Astrocyte of the hippocampus (primary cell): ENCODE measurements around the gene SLC24A3.

ENCODE experiments used
- DNase-seq: peaks from one replicate; pipeline ENCODE4 v3.0.0; 2011; ENCODE audit warnings: low read depth, low spot score

SLC24A3 gene

DNA sequence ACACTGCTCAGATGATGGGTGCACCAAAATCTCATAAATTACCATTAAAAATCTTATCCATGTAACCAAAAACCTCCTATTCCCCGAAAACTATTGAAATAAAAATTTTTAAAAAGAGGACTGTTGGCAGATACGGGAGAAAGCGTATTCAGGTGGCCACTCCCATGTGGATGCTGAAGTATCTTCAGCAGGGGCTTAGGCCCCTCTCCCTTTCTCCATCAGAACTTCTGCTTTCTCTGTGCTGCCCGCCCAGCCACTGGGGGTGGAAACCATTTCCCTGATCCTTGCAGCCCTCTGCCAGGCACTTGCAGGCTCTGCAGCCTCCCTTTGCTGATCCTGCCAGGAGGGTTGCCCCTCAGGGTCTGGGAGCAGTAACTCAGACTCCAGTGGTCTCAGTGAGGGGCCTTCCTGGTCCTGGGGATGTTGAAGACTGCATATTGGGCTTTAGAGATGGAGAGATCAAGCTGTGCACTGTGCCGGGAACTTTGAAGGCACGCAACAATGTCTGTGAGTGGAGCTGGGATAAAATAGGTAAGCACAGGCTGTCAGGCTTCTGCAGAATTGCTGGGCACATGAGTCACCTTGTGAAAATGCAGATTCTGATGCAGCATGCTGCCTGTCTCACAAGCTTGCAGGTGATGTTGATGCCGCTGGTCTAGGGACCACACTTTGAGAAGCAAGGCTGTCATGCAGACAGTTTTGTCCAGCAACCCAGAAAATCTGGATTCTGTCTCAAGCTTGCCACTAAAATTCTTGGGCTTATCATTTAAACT lies 59.6 kb downstream of the SLC24A3 start:
- no peak for DNase-seq

DNA sequence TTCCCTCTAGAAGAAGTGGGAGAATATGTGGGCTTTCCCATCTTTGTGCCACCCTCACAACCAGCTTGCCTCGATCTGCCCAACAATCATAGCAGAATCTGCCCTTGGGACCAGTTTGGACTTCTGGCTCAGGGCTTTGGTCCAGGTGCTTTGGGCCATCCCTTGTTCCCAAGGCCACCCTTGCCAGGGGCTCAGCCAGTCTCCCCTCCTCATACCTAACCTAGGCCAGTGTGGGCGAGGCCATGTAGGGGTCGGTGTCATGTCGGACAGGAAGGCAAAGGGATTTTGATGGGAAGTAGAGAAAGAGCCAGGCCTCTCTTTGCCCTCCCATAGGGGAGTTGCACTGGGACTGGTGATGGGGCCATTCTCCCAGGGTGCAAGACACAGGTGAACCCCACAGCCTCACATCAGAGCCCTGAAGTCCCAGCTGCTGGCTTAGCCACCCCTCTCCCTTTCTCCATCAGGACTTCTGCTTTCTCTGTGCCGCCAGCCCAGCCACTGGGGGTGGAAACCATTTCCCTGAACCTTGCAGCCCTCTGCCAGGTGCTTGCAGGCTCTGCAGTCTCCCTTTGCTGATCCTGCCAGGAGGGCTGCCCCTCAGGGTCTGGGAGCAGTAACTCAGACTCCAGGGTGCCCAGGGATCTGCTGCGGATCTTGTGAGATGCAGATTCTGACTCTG lies 60.7 kb downstream of the SLC24A3 start:
- DNase-seq, result no peak

DNA sequence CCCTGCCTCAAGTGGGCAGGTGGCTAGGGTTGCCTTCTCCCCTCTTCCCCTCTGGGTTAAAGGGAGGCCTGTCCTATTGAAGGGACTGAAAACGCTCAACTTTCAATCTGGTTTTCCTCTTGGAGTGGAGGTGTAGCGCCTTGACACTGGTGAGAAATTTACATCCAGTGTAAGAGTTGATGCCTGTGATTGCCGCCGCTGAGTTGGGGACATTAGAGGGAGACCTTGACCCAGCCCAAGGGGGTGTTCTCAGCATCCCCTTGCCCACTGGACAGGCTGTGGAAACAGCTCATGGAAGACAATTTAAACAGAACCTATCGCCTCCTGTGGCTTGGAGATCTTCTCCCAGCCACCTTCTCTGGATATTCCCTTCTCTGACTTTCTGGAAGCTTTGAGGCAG lies 61.6 kb downstream of the SLC24A3 start:
- DNase-seq, result no peak

DNA sequence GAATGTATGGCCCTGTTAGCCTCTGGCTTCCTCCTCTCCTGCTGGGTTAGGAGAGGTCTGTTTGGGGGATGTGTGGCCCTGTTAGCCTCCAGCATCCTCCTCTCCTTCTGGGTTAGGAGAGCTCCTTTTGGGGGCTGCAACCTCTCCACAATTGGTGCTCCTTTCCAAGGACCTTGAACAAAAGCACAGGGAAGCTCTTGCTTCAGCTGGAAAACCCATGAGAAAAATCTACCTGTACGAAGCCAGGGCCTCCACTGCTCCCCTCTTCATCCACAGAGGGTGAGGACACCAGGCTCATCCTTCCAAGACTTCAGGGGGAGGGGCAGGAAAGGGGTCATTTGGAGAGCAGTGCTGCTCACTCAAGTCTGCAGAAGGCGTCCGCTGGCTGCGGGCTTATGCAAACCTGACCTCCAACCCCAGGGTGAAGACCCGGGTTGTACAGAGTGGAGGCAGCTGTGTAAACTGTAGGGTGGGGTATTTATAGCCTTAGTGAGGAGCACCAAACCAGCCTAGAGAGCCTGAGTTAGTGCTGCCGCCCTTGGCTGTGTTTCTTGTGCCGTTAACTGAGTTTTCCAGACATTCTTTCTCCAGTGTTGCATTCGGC lies 62.1 kb downstream of the SLC24A3 start:
- no peak for DNase-seq

DNA sequence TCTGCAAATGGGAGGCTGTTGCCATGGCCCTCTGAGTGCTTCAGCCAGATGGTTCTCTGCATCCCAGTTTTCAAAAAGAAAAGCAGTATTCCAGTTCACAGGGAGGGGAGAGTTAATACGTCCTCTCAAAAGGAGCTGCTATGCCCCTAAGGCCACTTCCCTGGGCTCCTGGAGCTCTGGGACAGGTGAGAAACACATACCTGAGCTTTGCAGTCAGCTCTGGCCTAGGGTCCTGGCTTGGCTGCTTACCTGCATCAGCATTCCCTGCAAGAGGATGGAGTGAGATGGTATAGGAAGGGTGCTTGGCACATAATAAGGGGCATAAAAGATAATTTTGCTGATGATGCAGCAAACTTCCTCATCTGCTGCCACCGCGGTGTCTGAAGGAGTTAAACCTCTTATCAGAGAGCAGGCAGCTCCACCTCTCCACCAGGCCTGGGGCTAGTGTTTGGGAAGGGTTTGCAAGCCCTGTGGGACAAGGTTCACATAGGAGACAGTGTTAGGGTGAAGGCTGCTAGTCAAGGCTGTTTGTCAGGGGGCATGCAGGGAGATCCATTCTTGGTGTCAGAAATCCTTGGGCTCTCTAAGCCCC lies 62.7 kb downstream of the SLC24A3 start:
- DNase-seq, result no peak

DNA sequence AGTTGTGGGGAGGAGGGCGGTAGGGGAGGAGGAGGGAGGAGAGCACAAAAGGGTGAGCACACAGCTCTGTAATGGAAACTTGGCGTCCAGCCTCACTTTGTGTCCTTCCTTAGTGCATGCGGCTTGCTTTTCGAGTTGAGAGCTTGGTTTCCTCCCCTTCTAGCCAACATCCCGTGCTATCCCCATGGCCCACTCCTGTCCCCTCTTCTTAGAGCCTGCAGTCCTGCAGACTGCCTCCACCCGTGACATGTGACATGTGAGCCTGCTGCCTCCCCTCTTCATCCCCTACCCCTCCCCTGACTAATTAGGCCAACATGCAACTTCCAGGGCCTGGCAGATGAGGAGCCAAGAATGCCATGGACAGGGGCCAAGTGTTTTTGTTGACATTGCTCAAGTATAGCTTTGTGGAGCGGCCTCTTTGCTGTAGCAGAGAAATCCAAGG lies 63.2 kb downstream of the SLC24A3 start:
- peak; percentile 60 for DNase-seq

DNA sequence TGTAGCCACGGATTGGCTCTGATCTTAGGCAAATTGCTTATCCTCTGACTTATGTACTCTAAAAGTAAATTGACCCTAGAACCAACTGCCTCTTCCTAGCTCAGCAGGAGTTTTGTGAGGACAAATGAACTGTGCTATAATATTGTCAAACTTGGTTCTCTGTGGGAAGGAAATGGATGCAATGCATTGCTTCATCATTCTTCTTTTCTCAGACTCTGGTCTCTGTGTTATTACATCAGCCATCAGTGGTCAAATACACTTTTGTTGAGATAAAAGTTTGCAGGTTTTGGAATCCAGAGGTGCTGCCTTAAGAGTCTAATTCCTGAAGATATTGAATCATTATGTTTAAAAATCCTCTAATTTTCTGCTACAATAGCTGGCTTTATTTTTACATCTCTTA lies 64.9 kb downstream of the SLC24A3 start:
- DNase-seq, result no peak

DNA sequence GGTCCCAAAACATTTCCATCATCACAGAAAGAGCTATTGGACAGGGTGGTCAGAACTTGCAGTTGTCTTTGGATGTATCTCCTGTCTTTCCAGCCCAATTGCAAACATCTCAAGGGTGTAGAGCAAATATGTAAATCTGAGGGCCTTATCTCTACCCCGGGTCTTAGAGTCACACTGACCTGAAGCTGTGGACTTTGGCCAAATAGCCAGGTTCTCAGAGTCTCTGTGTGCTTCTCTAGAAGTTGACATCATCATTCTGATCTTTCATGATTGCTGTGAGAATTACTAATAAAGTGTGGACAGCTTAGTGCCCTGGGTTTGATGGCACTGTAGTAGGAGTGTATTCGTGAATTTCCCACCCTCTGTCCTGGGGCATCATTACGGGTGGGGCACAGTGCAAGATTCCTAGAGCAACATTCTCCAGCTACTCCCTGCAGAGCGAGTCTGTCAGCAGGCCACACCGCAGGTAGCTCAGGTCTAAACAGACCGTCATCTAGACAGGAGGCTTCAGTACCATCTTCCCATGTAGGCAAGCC lies 71.1 kb downstream of the SLC24A3 start:
- DNase-seq, result no peak

DNA sequence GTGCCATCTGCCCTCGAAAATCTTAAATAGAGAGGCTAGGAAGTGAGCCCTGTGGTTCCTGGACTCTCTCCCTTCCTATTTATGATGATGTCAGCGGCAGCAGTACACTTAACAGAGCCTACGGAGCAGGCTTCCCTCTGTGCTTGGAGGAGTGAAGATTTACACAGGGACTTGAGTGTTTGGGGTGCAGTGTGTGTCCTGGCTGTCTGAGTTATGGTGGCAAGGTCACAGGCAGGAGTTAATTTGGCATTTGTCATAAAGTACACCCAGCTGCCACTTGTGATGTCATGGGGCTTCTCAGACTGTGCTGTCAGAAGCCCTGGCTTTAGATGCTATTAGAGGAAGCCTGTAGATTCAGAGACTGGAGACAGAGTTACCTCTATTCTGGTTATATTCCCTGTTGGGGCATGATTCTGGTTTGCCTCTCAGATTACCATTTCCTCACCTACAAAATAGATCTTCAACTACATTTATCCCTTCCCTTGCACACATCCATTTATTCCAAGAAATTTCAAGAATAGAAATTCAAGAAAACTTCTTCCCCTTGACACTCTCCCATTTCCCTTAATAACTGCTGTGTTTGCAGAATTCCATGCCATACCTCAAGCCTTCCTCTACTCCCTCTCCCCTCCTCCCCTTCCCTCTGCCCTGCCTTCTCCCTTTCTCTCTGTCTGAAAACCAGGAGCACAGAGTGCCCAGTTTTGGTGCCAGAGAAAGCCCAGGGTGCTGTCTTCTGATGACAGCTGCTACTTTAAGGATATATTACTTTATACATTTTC lies 72.1 kb downstream of the SLC24A3 start:
- DNase-seq, result no peak

DNA sequence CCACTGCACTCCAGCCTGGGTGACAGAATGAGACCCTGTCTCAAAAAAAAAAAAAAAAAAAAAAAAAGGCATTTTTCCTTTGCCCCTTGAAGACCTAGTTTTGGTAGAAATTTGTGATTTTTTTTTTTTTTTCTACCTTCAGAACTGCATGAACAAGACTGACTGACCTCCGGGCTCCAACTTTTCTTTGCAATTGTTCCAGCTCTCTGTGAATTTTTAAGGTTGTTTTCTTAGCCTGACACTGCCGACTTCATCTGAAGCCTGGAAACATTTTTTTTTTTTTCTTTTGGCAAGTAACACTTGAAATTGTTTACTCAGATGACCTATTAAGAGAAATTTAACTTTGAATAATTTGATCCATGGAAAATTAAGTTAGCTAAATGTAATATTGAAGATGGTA lies 73.0 kb downstream of the SLC24A3 start:
- no peak for DNase-seq

DNA sequence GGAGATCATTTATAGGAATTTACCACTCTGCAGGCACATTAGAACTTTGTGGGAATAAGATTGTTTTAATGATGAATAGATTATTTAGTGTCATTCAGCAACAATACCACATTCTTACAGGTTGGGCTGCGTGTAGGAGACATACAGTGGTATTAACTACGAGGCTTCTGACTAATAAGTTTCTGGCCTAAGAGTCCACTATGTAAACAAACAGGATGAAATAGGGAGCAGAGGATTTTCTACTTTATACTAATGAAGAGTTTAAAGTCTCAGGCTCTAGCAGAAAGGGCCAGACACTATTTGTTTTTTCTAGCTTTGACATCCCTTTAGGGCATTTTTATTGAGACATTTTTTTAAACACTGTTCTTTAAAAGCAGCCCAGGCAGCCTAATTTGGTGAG lies 75.6 kb downstream of the SLC24A3 start:
- DNase-seq, result no peak

DNA sequence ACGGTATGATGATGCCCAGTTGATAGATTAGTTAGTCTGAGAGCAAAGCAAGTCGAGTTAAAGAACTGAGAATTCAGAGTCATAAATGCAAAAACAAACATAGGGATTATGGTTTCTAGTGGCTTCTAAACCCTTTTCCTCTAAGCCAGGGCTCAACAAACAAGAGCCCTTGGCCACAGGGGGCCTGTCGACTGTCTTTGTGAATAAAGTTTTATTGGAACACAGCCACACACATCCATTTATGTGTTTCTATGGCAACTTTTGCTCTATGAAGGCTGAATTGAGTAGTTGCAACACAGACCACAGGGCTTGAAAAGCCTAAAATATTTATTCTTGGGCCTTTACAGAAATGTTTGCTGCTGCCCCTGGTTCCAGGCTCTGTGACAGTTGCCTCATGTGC lies 76.2 kb downstream of the SLC24A3 start:
- no peak for DNase-seq

DNA sequence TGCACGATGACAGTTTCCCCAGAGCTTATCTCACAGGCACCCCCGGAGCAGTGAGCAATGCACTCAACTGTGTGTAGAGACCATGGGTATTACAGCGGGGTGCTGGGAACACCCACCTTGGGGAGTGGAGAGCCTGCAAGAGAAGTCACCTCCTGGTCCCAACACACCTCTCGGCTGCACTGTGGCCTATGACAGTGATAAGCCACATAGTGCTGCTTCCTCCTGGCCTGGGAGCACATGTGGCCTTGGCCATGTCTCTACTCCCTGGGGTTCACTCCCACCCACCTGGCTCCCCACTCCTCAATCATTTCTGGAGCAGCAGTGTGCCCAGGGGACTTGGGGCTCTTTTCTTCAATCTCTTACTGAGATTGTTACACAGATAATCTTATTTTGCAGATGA lies 77.0 kb downstream of the SLC24A3 start:
- DNase-seq, result no peak

DNA sequence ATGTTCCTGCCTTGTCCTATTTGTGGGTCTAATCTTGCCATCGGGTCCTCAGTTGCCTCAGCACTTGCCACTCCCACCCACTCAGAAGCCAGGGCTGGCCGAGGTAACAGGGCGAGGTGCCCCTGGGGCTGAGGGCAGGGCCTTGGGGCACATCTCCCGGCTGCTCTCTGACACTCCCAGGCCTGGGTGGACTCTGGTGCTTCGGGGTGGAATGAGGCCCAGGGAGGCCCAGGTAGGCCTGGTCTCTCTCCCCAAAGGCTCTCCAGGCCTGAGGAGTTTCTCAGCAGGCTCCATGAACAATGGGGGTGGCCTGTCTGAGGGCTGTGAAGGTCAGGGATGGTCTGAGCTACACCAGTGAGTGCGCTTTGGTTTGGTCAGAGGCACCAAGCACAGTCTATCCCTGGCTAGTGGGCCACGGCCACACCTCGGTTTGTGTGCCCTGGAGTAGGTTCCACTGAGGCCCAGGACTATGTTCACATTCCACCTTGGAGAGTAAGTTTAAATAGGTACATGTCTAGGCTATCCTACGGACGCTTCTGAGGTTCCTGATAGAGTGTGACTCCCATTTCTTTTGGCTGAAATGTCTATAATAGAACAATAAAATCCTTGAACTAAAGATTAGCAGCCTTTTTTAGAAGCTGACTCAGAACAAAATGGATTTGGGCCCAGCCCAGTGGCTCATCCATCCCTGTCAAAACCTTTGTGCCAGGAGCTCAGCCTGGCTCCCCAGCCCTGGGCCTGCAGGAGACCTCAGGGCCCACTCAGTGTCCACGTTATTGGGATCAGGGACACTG lies 78.8 kb downstream of the SLC24A3 start:
- DNase-seq, result no peak

DNA sequence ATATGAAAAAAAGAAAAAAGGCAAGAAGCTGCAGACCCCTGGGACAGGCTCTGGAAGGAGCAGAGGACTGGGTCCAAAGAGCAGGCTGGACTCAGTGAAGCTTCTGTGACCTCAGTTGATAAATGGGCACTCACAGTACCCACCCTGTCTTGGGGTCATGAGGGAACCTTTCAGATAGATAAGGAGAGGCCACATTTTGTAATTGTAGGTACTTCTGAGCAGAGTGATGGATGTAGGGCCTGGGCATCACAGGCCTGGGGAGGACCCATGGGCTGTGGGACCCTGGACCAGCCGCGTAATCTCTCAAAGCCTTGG lies 79.3 kb downstream of the SLC24A3 start:
- no peak for DNase-seq

DNA sequence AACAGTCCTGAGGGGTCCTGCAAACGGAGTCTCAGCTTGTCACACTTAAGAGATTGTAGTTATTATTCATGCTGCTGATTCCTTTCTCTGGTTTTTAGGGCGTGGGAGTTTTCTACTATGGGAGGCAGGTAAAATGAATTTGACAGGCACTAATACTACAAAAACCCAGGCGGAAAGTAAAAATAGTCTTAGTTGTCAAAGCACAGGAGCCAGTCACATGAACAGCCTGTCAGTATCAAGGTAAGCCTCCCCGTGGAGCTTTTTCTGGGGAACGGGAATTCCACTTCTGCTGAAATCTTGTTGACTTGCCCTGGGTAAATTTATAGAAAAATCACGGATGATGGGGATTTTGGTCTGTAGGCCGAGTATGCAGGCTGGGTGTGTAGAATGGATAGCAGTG lies 79.8 kb downstream of the SLC24A3 start:
- DNase-seq, result no peak

DNA sequence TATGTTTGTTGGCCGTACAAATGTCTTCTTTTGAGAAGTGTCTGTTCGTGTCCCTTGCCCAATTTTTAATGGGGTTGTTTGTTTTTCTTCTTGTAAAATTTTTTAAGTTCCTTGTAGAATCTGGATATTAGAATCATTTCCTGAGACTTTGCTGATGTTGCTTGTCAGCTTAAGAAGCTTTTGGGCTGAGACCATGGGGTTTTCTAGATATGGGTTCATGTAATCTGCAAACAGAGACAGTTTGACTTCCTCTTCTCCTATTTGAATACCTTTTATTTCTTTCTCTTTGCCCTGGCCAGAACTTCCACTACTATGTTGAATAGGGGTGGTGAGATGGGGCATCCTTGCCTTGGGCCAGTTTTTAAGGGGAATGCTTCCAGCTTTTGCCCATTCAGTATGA lies 82.6 kb downstream of the SLC24A3 start:
- DNase-seq, result no peak

DNA sequence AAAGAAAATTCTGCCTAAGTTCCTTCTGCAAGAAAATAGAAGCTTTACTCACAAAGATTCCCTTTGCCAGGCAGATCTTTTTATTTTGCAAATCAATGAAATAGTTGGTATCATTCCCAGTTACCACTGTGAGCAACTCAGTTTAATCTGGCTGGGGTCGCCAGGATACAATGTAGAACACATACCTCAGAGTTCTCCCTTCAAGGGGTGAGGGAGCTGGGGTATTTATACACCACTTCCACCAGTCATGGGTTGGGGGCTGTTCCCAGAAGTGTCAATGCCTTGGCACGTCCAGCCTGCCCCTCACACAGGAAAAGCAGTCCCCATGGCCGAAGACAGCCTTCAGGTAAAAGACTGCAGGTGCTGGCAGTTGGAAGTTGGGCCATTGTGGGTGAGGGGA lies 86.2 kb downstream of the SLC24A3 start:
- DNase-seq, result no peak

DNA sequence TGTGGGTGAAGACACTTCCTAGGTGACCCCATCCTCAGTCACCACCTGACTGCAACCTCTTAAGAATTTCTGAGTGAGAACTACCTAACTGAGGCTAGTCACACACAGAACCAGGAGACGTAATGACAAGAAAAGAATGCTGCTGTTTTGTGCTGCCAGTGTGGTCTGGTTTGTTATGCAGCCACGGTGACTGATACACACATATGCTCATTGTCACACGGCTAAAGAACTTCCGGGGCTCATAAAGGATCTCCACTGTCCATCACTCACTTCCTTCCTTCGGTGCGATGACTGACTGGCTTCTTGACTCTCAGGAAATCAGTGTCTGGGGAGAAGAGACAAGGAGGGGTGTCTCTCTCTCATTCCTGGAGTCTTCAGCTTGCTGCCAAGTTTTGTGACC lies 88.0 kb downstream of the SLC24A3 start:
- DNase-seq, result no peak

DNA sequence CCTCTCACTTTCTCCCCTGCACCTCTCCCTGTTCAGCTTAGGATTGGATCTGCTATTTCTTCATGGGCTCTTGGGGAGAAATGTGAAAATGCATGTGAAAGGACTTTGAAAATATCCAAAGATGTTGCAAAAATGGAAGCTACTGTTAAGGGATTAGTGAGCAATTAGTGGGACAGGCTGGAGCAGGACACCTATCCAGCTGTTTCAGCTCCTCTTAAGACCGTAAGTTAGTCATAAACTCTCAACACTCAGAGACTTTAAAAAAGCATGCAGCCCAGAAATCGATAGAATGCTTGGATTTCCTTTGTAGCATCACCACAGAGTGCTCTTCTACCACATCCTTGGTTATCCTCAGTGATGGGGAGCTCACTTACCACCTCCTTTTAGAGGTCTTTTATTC lies 88.7 kb downstream of the SLC24A3 start:
- DNase-seq, result no peak

DNA sequence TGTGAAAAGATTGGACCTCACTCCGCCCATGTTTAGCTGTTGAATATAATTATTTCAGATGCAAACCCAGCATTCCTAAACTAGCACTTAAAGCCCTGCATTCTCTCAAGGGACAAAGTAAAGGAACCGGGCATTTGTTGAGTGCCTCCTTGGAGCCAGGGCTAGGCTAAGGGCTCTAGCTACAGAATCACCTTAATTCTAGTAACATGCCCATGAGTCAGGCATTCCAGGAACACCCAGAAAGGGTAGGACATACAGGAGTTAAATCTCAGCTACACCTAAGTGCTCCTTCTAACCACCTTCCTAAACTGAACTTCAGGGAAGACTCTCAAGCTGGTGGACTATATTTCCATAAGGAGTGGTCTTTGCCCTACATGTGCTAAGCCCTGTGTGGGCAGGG lies 89.4 kb downstream of the SLC24A3 start:
- no peak for DNase-seq
